COR-L47 (cell line): ENCODE data around the gene CR2.
A peak's percentile ranks its signal among the peaks of the same experiment; 100 is the strongest.
"Not testable (repeated sequence)": the region's sequence is repeated elsewhere in the genome, so short reads cannot be mapped to it uniquely, and the experiment has no call there.

ENCODE experiments used
- DNase-seq: peaks from one replicate; lab custom pipeline; 2025; lab: John Stamatoyannopoulos, UW

Gene CR2

DNA sequence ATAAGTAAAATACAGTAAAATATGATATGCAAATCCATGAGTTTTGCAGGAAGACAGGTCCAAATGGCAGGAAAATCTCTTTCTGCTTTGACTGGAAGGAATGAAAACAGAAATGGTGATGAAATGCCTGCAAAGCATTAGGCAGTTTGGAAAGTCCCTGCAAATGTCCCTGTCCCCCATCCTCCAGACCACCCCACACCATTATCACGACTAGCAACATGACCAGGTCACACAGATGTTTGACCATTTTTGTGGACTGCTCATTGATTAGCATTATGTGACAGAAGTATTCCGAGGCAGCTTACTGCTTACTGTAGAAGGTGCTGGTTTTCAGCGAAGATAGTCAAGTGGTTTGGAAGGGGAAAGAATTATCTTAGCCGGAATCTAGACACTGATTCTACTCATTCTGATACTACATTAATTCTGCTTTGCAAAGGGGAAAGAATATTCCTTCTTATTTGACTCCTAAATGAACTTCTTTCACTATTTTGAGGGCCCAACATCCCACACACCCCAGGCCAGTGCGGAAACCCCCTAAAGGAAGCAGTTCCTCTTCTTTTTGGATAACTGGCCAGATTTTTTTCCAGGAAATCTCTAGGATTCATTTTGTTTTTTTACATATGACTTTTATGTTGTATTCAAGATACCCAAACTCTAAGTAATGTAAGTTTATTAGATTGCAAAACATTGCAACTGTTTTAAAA lies 9.5 kb upstream of the CR2 start:
- DNase-seq: no peak

DNA sequence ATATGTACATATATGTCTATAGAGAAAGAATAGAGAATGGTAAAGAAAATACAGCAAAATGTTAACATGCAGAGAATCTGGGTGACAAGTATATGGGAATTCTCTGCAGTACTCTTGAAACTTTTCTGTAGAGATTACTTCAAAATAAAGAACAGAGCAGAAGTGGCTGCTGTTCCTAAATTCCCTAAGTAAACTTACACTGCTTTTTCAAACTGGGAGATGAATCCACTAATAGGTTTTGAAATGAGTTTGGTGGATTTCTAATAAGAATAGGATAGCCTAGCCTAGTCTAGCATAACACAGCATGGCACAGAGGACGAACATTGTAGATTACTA lies 450 bp upstream of the CR2 start:
- no peak for DNase-seq

DNA sequence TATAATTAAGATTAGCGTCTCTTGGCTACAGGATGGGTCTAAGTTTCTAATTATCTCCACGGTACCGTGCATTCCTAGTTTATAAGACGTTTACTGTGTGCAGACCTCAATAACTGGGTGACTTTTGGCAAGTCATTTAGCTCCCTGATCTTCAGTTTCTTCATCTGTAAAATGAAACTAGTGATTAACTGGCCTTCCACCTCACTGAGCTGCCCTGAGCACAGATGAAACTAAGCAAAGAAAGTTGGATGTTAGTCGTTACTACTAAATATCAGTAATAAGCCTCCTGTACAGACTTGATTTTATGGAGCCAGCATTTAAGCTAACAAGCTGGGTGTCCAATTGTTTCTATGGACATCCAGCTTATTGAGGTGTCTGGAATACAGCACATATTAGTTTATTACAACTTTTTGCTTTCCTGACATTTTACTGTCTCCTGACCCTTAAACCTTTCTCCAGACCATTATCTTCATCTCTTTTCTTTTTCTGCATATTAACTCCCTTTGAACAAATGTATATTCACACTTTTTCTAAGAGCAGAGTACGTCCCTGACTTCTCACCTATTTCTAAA lies 1.1 kb downstream of the CR2 start:
- no peak for DNase-seq

DNA sequence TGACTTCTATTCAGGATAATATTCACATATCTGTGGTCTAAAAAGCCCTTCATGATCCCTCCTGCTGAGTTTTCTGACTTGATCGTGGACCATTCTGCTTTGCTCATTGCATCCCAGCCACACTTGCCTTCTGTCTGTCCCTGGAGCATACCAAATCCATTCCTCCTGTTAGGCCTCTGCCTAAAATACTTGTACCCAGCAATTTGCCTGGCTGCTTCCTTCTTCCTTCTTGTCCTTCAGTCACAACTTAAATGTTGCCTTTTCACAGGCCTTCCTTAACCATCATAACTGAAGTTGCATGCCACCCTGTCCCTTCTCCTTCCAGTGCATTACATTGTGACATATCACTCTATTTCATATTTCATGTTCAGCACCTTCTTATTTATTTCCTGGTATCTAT lies 4.3 kb downstream of the CR2 start:
- DNase-seq: no peak

DNA sequence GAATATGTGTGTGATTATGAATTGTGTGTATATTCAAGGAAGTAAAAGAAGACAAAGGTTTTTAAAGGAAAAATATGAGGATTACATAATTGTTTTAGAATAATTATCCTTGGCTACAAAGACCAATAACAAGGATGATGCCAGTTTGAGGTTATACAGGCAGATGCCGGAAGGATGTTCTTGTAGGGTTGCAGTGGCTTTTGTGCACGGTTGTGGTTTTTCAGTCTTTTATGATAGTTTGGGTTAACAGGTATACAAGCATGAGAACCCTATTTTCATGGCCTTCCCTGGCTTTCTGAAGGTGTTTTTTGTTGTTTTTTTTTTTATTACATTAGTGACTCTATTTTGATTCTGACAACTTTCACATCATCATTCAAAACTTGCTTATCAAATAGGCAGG lies 4.9 kb downstream of the CR2 start:
- DNase-seq: no peak

DNA sequence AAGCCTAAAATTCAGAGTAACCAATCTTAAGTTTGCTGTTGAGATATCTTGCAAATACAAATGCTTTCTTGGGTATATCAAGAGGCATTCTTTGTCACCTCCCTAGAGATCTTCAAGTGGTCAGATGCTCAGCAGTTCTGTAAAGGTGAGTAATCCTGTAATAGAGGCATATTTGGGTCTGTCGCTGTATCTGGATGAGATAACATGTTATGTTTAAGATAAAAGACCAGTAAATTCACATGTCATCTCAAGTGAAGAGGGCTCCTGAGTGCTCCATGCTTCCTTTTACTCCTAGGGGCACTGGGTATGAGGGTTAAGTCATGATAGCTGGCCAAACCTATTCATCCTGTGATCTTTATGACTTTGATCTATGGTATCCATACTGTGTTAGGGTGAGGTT lies 7.5 kb downstream of the CR2 start:
- DNase-seq: no peak

DNA sequence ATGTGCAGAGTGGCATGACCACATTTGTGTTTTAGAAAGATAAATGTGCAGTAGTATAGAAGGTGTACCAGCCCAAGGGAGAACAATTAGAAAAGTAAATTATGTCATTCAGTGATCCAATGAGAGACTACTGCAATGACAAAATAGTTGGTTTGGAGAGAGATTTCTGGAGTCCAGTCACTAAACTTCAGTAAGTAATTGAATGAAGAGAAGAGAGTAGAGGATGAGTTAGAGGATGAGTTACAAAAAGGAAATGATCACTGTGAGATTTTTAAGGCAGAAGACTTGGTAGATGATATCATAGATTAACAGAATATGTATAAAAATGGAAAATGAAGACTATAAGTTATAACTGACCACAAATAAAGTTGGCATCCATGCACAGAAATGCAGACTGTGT lies 8.4 kb downstream of the CR2 start:
- no peak for DNase-seq

DNA sequence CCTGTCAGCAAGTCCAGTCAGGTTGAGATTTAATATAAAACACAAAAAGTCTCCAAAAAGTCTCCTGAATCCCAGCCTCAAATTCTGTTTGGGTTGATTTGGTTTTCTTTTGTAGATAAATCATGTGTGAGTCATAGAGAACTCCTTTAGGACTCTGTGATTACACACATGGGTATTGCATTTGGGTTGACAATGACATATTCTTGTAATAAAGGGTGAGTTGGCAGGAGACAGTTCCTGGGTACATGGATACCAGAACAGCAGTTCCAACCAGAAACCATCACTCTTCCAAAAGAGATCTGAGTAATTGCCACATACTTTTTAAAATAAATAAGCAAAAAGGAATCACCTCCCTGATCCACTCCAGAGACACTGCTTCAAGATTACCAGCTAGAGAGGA lies 8.9 kb downstream of the CR2 start:
- DNase-seq: no peak

DNA sequence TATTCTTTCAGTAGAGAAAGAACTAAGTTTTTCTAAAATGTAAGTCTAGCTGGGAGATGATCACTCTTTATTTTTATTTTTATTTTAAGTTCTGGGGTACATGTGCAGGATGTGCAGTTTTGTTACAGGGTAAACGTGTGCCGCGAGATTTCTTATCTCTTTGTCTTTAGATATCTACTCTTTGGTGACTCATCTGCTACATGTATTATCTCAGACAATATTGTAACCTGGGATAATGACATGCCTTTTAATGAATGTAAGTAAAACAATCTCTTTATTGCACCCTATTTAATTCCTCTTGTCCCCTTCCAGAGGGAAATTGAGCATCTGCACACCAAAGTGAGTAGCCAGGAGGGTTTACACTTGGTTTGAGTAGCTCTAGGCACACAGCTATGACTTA lies 9.4 kb downstream of the CR2 start:
- DNase-seq: no peak

DNA sequence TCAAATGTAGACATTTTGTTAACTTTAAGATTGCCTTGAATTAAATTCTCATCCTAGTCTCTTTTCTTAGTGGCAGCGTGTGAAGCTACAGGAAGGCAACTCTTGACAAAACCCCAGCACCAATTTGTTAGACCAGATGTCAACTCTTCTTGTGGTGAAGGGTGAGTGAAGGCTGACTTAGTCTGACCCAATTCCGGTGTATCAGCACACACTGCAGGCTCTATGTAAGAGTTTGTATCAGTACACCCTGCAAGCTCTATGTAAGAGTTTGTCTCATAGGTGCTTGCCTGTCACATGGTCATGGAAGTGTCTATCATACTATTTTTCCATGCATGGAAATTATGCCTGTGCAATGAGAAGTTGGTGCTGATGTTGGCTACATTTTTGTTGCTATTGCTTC lies 16.8 kb downstream of the CR2 start:
- no peak for DNase-seq

DNA sequence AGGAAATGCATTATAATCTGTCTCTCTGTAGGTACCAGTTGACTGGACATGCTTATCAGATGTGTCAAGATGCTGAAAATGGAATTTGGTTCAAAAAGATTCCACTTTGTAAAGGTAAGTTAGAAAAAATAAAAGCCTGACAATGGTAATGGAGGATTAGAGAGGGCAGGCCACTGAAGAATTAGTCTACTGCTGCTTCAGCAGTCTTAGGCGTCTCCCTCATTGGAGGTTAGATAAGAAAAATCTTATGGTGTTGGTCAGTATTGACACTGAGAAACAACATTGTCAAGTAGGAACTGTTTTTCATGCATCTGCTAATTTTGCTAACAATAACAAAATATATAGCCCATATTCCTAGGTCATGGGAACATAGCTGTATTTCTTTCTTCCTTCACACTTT lies 20.1 kb downstream of the CR2 start:
- no peak for DNase-seq

DNA sequence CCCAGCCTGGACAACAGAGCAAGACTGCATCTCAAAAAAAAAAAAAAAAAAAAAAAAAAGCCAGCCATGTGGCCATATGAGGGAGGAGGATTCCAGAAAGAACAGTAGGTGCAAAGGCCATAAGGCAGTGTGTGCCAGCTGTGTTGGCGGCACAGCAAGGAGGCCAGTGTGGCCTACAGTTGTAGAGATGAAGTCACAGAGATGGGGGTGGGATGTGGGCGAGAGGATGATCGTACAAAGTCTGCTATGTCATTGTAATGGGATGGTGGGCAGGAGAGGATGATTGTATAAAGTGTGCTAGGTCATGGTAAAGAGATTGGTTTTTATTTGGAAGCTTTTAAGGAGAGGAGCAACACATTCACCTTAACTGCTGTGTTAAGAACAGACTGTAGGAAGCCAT lies 32.1 kb downstream of the CR2 start:
- no peak for DNase-seq

DNA sequence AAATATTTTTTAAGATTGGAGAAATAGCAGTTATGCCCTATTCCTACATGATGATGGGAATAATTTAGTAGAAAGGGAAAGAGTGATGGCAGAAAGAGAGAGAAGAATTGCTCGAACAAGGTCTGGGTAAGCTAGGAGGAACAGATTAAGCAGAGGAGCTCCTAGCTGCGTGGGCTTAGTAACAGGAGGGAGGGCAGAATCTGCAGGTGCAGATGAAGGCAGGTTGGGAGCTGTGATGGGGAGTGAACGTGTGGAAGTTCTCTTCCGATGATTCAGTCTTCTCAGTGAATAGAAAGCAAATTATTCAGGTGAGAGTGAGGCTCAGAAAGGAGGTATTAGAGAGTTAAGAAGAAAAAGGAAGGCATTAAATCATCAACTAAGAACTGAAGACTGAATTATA lies 33.5 kb downstream of the CR2 start:
- no peak for DNase-seq

DNA sequence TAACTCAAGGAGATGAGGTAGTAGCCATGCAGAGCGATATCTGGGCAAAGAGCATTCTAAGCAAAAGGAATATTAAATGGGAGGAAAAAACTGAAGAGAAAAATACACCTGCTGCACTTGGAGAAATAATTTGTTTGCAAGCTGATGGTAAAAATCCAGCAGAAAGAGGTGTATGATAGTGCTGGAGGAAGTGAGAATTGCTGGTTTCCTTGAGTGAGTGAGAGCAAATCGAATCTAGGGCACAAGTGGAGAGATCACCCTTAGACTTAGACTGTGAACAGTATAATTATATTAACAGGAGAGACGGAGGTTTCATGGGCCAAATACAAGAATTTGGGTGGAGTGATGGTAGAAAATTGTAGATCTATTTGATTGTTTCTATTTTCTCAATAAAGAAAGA lies 39.1 kb downstream of the CR2 start:
- no peak for DNase-seq

DNA sequence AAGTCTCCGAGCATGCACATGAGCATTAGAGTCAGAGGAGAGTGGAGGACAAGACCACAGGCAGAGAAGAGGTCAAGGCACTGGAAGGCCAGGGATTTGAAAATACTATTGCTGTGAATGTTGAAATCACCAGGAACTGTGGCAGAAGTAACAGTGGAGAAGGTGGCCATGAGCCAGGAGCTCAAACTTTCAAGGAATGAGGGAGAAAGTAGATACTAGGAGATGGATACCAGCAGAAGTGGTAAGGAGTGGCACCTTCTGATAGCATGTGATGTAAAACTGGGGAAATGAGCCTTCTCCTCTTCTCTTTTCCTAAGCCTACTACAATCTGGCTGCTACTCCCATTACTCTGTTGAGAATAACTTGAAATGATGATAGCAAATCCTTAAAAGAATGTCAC lies 40.0 kb downstream of the CR2 start:
- DNase-seq: no peak

DNA sequence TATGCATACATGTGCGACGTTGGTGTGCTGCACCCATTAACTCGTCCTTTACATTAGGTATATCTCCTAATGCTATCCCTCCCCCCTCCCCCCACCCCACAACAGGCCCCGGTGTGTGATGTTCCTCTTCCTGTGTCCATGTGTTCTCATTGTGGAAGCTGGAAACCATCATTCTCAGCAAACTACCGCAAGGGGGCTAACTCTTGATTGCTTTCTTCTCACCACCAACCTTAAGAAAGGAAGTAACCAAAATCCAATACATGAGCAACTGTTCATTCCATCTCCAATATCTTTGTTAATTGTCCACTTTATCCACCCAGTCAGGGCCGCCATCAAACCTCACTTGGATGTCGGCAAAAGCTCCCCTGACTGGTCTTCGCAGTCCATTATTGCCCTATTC lies 41.2 kb downstream of the CR2 start:
- not testable (repeated sequence) for DNase-seq

DNA sequence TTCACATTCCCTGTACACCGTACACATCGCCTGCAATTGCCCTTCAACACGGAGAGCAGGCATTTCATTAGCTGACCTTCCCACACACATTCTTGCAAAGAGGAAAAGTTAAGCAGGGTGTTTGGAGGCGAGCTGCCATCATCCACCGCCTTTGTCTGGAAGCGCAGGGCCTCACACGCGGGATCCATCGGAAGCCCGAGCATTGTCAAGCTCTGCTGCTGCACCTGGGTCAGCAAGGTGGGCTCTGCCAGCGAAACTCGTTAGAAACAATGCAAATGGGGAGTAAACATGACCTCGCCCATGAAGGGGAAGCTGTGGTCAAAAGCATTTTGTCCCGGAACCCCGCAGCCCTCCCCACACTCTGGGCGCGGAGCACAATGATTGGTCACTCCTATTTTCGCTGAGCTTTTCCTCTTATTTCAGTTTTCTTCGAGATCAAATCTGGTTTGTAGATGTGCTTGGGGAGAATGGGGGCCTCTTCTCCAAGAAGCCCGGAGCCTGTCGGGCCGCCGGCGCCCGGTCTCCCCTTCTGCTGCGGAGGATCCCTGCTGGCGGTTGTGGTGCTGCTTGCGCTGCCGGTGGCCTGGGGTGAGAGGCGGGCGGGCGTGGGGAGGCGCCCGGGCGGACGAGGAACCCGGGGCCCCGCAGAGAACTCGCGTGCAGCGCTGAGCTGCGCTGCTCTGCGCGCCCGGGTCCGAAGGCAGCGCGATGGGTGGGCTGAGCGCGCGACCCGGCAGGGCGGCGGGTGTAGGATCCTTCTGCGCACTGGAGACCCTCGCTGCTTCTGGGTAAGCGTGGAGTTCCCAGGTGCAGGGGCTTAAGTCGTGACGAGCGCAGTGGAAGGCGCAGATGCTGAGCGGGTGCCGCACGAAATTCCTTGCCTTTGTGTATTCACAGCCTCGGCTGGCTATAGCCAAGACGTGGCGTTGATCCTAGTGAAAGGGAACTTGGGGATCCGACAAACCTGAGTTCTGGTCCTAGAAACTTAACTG lies 42.0 kb downstream of the CR2 start, which contains the start of gene CR1:
TSS of gene CR1 (plus strand) at position 357 of the 992 bp plus-strand sequence. CDS start at position 468, 111 bp downstream.
- no peak for DNase-seq

DNA sequence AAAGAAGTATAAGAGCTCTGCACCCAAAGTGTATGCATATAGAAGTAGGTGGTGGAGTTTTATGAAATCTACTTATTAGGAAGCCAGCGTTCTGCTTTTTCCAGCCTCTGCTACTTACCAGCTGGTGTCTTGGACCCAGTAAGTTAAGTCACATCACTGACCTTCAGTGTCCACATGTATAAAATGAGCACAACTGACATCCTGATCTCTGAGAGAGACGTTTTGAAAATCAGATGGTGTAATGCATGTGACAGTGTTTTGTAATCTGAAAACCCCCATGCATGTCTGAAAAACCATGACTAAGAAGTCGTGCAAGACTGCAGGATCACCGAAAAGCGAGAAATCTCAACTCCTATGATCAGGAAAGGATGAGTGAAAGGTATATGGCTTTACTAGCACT lies 43.8 kb downstream of the CR2 start:
- DNase-seq: no peak

DNA sequence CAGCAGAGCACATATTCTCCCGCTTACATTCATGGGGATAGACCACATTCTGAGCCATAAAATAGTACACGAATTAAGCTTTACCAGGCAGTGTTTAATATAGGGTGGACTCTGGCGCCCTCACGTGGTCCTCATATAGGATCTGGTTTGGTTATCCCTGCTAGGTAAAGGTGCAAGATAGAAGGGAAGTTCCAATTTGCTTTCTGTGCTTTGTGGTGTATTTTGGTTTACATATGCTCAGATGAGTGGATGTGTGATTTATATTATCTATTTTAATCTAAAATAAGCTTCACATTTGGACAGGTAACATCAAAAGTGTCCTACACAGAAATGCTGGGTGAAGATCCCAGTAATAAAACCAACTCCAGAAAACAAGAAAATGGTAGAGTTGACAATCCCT lies 45.4 kb downstream of the CR2 start:
- DNase-seq: peak; percentile 65

DNA sequence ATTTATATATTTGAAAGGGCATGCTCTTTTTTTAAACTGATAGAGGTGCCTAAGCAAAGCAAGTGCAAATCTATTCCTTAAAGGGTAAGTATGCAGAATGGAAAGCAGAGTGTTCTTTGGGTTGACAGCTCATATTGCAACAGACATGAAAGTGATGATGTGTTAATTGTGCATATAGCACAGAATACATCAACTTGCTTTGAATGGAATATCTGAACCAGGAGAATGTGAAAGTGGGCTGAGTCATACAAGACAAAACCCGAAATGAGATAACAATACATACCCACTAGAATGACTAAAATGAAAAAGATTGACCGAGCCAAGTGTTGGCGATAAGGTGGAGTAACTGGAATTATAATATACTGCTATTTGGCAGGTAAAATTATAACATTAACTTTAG lies 46.2 kb downstream of the CR2 start:
- no peak for DNase-seq

DNA sequence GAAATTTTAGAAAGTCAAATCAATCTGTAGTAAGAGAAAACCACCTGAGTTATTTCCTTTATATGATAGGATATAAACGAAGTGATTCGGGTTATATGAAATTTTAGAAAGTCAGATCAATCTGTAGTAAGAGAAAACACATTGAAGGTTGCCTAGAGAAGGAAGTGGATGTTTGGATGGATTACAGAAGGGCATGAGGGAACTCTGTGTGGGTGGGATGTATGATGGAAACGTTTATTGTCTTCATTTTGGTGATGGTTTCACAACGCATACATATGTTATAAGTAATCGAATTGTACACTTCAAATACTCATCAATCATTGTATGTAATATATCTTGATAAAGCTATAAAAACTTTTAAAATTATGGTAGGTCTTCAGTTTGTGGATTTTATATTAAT lies 46.9 kb downstream of the CR2 start:
- DNase-seq: no peak

DNA sequence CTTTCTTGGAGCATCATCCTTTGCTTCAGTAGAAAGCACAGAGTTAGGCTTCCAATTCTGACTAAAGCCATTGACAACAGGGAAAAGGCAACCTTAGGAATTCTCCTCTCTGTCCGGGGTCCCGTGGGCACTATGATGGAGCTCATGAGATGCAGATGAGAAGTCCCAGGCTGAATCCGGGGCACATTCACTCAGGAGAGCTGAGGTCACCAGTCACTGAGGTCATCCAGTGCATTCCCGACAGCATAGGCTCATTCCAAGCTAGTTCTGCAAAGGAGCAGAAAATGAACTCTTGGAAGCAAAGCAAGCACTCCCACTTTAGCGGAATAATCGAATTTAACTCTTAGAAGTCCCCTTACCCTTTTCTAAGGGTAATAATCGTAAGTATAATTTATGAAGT lies 48.6 kb downstream of the CR2 start:
- no peak for DNase-seq

DNA sequence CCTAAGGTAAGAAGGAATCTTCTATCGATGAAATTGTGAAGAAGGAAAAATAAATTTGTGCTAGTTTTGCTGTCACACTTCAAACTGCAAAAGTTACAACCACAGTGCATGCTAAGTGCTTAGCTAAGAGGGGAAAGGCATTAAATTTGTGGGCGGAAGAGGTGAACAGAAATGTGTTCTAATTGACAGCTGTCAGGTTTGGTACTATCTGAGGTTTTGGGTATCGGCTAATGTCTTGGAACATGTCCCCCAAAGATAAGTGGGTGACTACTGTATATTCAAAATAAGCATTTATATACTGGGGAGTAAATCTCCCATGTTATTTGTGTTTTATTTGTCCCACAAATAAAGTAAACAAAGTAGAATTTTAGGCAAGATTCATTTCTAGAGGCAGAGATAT lies 49.8 kb downstream of the CR2 start:
- DNase-seq: no peak
